ENCODE measurements around the gene NRXN2.

DNA sequence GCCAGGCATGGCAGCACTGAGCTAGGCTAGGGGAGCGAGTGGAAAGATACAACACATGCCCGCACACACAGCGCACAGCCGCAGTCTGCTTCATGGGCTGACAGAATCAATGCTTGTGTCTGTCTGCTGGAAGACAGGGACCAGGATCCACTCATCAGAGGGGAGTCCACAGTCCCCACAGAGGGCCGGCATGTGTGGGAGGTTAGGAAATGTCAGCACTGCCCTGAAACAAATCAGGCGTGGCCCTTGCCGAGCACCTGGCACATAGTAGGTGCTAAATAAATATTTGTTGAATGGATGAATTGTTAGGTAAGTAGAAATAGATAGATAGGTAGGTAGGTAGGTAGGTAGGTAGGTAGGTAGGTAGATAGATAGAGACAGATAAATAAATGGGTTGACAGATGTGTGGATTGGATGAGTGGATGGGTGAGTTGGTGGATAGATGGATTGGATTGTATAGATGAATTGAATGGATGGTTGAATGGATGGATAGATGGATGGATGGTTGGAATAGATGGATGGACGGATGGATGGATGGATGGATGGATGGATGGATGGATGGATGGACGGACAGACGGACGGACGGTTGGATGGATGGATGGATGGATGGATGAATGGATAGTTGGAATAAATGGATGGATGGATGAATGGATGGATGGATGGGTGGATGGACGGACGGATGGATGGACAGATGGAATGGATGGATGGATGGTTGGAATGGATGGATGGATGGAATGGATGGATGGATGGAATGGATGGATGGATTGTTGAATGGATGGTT is 128.6 kb downstream of the NRXN2 start:
- TF ChIP-seq, protein P1, sequence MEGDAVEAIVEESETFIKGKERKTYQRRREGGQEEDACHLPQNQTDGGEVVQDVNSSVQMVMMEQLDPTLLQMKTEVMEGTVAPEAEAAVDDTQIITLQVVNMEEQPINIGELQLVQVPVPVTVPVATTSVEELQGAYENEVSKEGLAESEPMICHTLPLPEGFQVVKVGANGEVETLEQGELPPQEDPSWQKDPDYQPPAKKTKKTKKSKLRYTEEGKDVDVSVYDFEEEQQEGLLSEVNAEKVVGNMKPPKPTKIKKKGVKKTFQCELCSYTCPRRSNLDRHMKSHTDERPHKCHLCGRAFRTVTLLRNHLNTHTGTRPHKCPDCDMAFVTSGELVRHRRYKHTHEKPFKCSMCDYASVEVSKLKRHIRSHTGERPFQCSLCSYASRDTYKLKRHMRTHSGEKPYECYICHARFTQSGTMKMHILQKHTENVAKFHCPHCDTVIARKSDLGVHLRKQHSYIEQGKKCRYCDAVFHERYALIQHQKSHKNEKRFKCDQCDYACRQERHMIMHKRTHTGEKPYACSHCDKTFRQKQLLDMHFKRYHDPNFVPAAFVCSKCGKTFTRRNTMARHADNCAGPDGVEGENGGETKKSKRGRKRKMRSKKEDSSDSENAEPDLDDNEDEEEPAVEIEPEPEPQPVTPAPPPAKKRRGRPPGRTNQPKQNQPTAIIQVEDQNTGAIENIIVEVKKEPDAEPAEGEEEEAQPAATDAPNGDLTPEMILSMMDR (IDR thresholded peaks at IDR 0.05) = no peak
- TF ChIP-seq POLR2A (IDR thresholded peaks at IDR 0.05) (no peak), EP300 (IDR thresholded peaks at IDR 0.05) (no peak), POLR2AphosphoS5 (IDR thresholded peaks at IDR 0.05) (no peak)
